Fibroblast of lung (primary cell): ENCODE measurements around the gene NFAM1. TPM values are rescaled to one million over a fixed set of nuclear protein-coding genes. Genes with fewer than 3 reads are reported as not detected.

ENCODE experiments used
- DNase-seq, 2 donors: peaks; one replicate each; pipeline versions ENCODE4 v3.0.0 to v3.0.0-alpha.2; 2010; ENCODE audit warnings: low read depth in 2 of 2
- H2AFZ ChIP-seq: 2 replicates; pipeline ENCODE4 v1.5.1; 2012; ENCODE audit warnings: low read length, control low read depth, inconsistent platforms
- H3K27ac ChIP-seq: 2 replicates; pipeline ENCODE4 v1.5.1; 2011; ENCODE audit warnings: low read length, control low read depth; ENCODE audit not compliant: insufficient read depth
- H3K27me3 ChIP-seq: 2 replicates; pipeline ENCODE4 v1.5.1; 2011; ENCODE audit warnings: mild to moderate bottlenecking, low read length; ENCODE audit not compliant: control insufficient read depth, insufficient read depth
- H3K36me3 ChIP-seq: 2 replicates; pipeline ENCODE4 v1.5.1; 2011; ENCODE audit warnings: low read length; ENCODE audit not compliant: control insufficient read depth, insufficient read depth
- H3K4me1 ChIP-seq: 2 replicates; pipeline ENCODE4 v1.5.1; 2011; ENCODE audit warnings: low read length; ENCODE audit not compliant: control insufficient read depth, insufficient read depth; ENCODE audit errors: extremely low read depth
- H3K4me2 ChIP-seq: 2 replicates; pipeline ENCODE4 v1.5.1; 2011; ENCODE audit warnings: low read length, control low read depth; ENCODE audit not compliant: insufficient read depth; ENCODE audit errors: extremely low read depth
- H3K4me3 ChIP-seq, 4 experiments: fragments of 200-600 bp in 1 of 4; sonication (generic) in 1 of 4; replicated peaks in 1 of 4; 2 replicates each; pipeline ENCODE4 v1.5.1; 2011 to 2016; ENCODE audit warnings: low read length in 4 of 4, low read depth in 3 of 4, mild to moderate bottlenecking in 3 of 4, control low read depth in 2 of 4, inconsistent platforms in 1 of 4, mixed read lengths in 1 of 4; ENCODE audit not compliant: insufficient read depth in 1 of 4; ENCODE audit errors: control extremely low read depth in 1 of 4
- H3K79me2 ChIP-seq: 2 replicates; pipeline ENCODE4 v1.5.1; 2012; ENCODE audit warnings: mild to moderate bottlenecking, low read length, inconsistent platforms; ENCODE audit not compliant: control insufficient read depth, insufficient read depth
- H3K9ac ChIP-seq: 2 replicates; pipeline ENCODE4 v1.5.1; 2011; ENCODE audit warnings: mild to moderate bottlenecking, low read length, control low read depth; ENCODE audit not compliant: insufficient read depth
- H3K9me3 ChIP-seq: 2 replicates; pipeline ENCODE4 v1.5.1; 2012; ENCODE audit warnings: low read depth, low read length; ENCODE audit not compliant: control insufficient read depth, insufficient read depth
- H4K20me1 ChIP-seq: 2 replicates; pipeline ENCODE4 v1.5.1; 2011; ENCODE audit warnings: low read length; ENCODE audit not compliant: control insufficient read depth, insufficient read depth; ENCODE audit errors: extremely low read depth
- CTCF ChIP-seq, 2 donors: IDR thresholded peaks in 1 of 2; conservative IDR thresholded peaks in 1 of 2; 1 replicate in 1 of 2; 2 replicates in 1 of 2; pipeline ENCODE4 v1.5.1; 2011 to 2012; ENCODE audit warnings: low read length in 2 of 2, control low read depth in 1 of 2, inconsistent platforms in 1 of 2, low read depth in 1 of 2, mild to moderate bottlenecking in 1 of 2
- EZH2 ChIP-seq: IDR thresholded peaks from 2 replicates; pipeline ENCODE4 v1.5.1; 2012; ENCODE audit warnings: low read length, control low read depth, mild to moderate bottlenecking; ENCODE audit errors: missing control alignments
- polyA plus RNA-seq, 2 donors: library from polyadenylated mRNA; depleted of rRNA in 1 of 2; stranded (reverse) in 1 of 2; unstranded in 1 of 2; fragments of >200 nt; gene quantifications; 2 replicates each; pipeline ENCODE4 v1.2.1, GENCODE V29; 2011 to 2012; ENCODE audit warnings: missing spikeins in 1 of 2
- total RNA-seq: library from RNA; depleted of rRNA; stranded (reverse); fragments of >200 nt; gene quantifications from 2 replicates; pipeline ENCODE4 v1.2.1, GENCODE V29; 2014

NFAM1 gene
- total and polyA plus RNA-seq, 2 donors (not counting 1 experiment from before 2014, with no cell fraction given), result 0.17 TPM; not detected in 1

GRCh38 chr22:42340829-42341383 is 91.3 kb downstream of the NFAM1 start:
- Histone ChIP-seq H3K79me2 (no peaks in the 10 kb centered on the region), H3K27ac (no peak overlapping the region), H3K4me1 (no peaks in the 10 kb centered on the region), H2AFZ (no peak overlapping the region), H3K9ac (no peak overlapping the region), H3K36me3 (no peaks in the 10 kb centered on the region), H3K27me3 (peaks cover 2% of the 10 kb centered on the region), H3K9me3 (no peaks in the 10 kb centered on the region), H3K4me2 (no peak overlapping the region), H4K20me1 (no peaks in the 10 kb centered on the region), H3K4me3 (no peak overlapping the region)
- no peak for DNase-seq
- no peak for TF ChIP-seq CTCF (conservative IDR thresholded peaks at IDR 0.05 in 1 of 2, IDR thresholded peaks at IDR 0.05 in 1 of 2; ENCODE audit: low read depth in 1 of 2, low read length in 2 of 2)
- no peak for TF ChIP-seq EZH2

GRCh38 chr22:42340150-42340549 is 92.1 kb downstream of the NFAM1 start:
- Histone ChIP-seq H4K20me1 (no peaks in the 10 kb centered on the region), H3K79me2 (no peaks in the 10 kb centered on the region), H3K4me3 (no peak overlapping the region), H3K4me1 (no peaks in the 10 kb centered on the region), H3K27ac (no peak overlapping the region), H3K9ac (no peak overlapping the region), H3K9me3 (no peaks in the 10 kb centered on the region), H2AFZ (no peak overlapping the region), H3K36me3 (no peaks in the 10 kb centered on the region), H3K4me2 (no peak overlapping the region), H3K27me3 (peaks cover 2% of the 10 kb centered on the region)
- no peak for DNase-seq
- TF ChIP-seq EZH2 (no peak), CTCF (conservative IDR thresholded peaks at IDR 0.05 in 1 of 2, IDR thresholded peaks at IDR 0.05 in 1 of 2; ENCODE audit: low read depth in 1 of 2, low read length in 2 of 2) (no peak)

- no peak overlapping the region for H2AFZ ChIP-seq
- no peak overlapping the region for H3K4me3 ChIP-seq
- no peaks in the 10 kb centered on the region for H4K20me1 ChIP-seq
- TF ChIP-seq EZH2 (no peak), CTCF (conservative IDR thresholded peaks at IDR 0.05 in 1 of 2, IDR thresholded peaks at IDR 0.05 in 1 of 2; ENCODE audit: low read depth in 1 of 2, low read length in 2 of 2) (no peak)
- no peak overlapping the region for H3K4me2 ChIP-seq
- H3K36me3 ChIP-seq, result no peaks in the 10 kb centered on the region
- H3K4me1 ChIP-seq, result no peaks in the 10 kb centered on the region
- no peak for DNase-seq
- H3K9ac ChIP-seq, result no peak overlapping the region
- peaks cover 2% of the 10 kb centered on the region for H3K27me3 ChIP-seq
- no peaks in the 10 kb centered on the region for H3K9me3 ChIP-seq
- no peaks in the 10 kb centered on the region for H3K79me2 ChIP-seq
- no peak overlapping the region for H3K27ac ChIP-seq
Observed at GRCh38 chr22:42338479-42338878, 93.7 kb downstream of the NFAM1 start.
